ENCODE measurements around the gene TBATA.

The TBATA gene

GRCh38 chr10:70785190-70785589, at the start of gene TBATA:
TBATA (minus strand) TSS chr10:70785377; CDS start chr10:70783379, 1,998 bp downstream.
- no peak for DNase-seq

GRCh38 chr10:70834441-70835151, 49.4 kb upstream of the TBATA start:
- no peak for DNase-seq

- DNase-seq = no peak
These were observed 48.8 kb upstream of the TBATA start for GRCh38 chr10:70834021-70834420.

- no peak for DNase-seq
These were observed 48.4 kb upstream of the TBATA start for GRCh38 chr10:70833601-70834000.

- DNase-seq = no peak
These were observed 47.8 kb upstream of the TBATA start for GRCh38 chr10:70832852-70833528.

GRCh38 chr10:70832221-70832620, 47.0 kb upstream of the TBATA start:
- no peak for DNase-seq

GRCh38 chr10:70830164-70830563, 45.0 kb upstream of the TBATA start:
- DNase-seq = no peak

- no peak for DNase-seq
These were observed 44.4 kb upstream of the TBATA start for GRCh38 chr10:70829543-70829942.

- DNase-seq = no peak
These were observed 43.7 kb upstream of the TBATA start for GRCh38 chr10:70828923-70829322.

GRCh38 chr10:70827086-70827757, 42.0 kb upstream of the TBATA start:
- DNase-seq = no peak

GRCh38 chr10:70822076-70822820, 37.1 kb upstream of the TBATA start:
- DNase-seq = no peak

- DNase-seq = no peak
These were observed 36.0 kb upstream of the TBATA start for GRCh38 chr10:70820976-70821750.

GRCh38 chr10:70816220-70816894, 31.2 kb upstream of the TBATA start:
- DNase-seq = peak; percentile 37

GRCh38 chr10:70815504-70816219, 30.5 kb upstream of the TBATA start, which contains the start of gene SGPL1:
SGPL1 (plus strand) TSS chr10:70815948; CDS start chr10:70816854, 906 bp downstream.
- peak; percentile 57 for DNase-seq

- no peak for DNase-seq
These were observed 28.9 kb upstream of the TBATA start for GRCh38 chr10:70814126-70814525.

GRCh38 chr10:70812814-70813213, 27.6 kb upstream of the TBATA start:
- DNase-seq = no peak

- DNase-seq = no peak
These were observed 26.7 kb upstream of the TBATA start for GRCh38 chr10:70811881-70812280.

GRCh38 chr10:70810967-70811366, 25.8 kb upstream of the TBATA start:
- no peak for DNase-seq

- DNase-seq = no peak
These were observed 24.5 kb upstream of the TBATA start for GRCh38 chr10:70809726-70810125.

- DNase-seq = no peak
These were observed 23.9 kb upstream of the TBATA start for GRCh38 chr10:70809011-70809611.

- DNase-seq = no peak
These were observed 22.4 kb upstream of the TBATA start for GRCh38 chr10:70807556-70807955.
